GM19351 (cell line): ENCODE results near the gene EIF2B2.
"Not testable (repeated sequence)": the region's sequence is repeated elsewhere in the genome, so short reads cannot be mapped to it uniquely, and the experiment has no call there.

Source experiments
- ATAC-seq: cut with Tn5 transposase; IDR thresholded peaks from one replicate; pipeline ENCODE4 v1.9.1; 2021; ENCODE audit warnings: mild to moderate bottlenecking, moderate library complexity; ENCODE audit not compliant: unreplicated experiment

Gene EIF2B2

DNA sequence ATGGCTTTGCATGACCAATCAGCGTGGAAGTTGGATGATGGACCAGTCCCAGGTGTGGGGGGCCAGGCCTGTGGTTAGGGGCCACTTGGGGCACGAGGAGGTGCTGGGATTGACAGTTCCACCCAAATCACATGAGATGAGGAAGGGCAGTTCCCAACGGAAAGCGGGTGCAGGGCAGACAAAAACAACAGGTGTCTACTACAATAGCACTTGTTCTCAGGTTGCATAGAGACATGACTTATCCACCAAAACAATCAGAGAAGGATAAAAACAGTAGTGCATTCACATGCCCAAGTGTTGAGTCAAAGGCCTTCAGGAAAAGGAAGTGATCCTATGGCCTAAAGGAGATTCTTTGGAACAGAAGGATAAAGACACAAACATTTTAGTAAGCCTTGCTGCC, 14.6 kb upstream of the EIF2B2 start:
- ATAC-seq: no peak

DNA sequence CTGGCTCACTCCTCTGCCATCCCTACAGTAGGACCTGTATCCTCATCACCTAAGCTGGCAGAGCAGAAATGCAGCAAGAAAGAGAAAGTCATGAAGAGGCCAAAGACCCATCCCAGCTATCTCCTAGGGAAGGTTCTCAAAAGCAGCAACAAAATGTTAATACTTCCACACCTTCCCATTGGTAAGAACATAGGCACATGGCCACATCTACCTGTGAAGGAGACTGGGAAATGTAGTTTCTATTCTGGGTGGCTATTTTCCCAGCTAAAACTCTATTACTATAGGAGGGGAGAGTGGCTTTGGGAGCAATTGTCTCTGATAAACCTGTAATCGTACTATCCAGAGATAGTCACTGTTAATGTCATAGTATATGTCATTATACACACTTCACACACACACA, 13.7 kb upstream of the EIF2B2 start:
- no peak for ATAC-seq

DNA sequence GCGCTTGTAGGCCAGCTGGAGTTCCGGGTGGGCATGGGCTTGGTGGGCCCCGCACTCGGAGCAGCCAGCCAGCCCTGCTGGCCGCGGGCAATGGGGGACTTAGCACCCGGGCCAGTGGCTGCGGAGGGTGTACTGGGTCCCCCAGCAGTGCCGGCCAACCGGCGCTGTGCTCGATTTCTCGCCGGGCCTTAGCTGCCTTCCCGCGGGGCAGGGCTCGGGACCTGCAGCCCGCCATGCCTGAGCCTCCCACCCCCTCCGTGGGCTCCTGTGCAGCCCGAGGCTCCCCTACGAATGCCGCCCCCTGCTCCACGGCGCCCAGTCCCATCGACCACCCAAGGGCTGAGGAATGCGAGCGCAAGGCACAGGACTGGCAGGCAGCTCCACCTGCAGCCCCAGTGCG, 8.5 kb upstream of the EIF2B2 start:
- not testable (repeated sequence) for ATAC-seq

DNA sequence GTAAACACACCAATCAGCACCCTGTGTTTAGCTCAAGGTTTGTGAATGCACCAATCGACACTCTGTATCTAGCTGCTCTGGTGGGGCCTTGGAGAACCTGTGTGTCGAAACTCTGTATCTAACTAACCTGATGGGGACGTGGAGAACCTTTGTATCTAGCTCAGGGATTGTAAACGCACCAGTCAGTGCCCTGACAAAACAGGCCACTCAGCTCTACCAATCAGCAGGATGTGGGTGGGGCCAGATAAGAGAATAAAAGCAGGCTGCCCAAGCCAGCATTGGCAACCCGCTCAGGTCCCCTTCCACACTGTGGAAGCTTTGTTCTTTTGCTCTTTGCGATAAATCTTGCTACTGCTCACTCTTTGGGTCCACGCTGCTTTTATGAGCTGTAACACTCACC, 6.9 kb upstream of the EIF2B2 start:
- not testable (repeated sequence) for ATAC-seq

DNA sequence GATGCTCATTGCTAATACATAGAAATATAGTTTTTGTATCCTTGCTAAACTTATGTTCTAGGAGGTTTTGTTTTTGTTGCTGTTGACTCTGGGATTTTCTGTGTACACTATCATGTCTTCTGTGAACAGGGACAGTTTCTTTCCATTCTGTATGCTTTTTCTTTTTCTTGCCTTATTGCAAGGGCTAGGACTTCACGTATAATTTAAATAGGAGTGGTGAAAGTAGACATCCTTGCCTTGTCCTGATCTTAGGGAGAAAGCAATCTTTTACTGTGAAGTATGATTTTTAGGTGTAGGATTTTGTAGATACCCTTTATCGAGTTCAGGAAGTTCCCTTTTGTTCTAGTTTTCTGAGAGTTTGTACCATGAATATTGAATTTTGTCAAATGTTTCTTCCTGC, 1.5 kb upstream of the EIF2B2 start:
- ATAC-seq: no peak

DNA sequence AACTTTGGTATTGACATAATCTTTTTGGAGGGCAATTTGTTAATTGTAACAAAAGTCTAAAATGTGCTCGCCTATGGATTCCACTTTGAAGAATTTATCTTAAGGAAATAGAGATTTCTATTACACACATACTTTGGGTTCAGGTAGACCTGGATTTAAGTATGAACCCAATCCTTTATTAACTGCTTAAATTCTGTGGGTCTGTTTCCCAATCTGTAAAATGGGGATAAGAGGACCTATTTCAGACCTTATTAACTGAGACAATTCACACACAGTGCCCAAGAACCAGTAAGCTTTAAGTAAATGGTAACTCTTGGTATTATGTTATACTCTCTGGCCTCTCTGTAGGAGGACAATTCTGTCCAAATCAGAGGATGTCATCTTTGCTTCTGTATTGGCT, 822 bp upstream of the EIF2B2 start:
- ATAC-seq: no peak

DNA sequence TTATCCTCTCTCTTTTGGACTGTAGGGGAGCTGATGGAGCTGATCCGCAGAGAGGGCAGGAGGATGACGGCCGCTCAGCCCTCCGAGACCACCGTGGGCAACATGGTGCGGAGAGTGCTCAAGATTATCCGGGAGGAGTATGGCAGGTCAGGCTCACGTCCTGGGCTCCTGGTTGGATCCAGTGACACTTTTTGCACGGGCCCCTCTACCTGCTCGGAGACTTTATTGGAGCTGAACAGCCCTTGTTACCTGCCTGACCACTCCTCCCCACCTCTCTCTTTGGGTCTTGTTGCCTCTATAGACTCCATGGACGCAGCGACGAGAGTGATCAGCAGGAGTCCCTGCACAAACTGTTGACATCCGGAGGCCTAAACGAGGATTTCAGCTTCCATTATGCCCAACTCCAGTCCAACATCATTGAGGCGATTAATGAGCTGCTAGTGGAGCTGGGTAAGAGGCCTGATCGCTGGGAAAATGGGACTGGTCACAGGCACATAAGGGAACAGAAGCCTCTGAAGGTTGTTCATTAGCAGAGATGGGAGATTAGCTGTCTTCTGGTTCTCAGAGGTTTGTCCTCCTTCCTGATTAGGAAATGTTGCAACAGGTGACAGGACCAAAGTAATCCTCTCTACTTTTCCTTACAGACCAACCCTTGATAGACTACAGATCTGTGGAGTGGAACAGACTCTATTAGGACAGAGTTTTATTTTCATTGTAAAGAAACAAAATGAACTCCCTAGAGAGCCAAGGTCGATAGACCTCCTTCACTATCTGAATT, 718 bp downstream of the EIF2B2 start:
- ATAC-seq: no peak

DNA sequence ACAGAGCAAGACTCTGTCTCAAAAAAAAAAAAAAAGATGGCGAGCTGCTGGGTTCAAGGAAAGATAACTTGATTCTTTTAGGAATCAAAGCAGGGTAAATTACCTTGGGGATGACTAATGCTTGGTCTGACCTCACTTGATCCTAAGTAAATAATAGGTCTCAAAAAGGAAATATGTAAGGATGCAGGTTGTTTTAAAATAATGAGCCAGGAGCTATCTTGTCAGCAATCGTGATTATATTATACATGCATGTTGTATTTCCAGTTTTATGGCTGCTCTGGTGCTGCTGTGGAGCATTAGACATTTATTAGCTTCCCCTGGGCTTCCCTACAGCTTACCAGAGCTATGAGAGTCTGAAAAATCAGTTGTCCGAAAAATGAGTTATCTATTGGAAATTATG, 2.6 kb downstream of the EIF2B2 start:
- no peak for ATAC-seq

DNA sequence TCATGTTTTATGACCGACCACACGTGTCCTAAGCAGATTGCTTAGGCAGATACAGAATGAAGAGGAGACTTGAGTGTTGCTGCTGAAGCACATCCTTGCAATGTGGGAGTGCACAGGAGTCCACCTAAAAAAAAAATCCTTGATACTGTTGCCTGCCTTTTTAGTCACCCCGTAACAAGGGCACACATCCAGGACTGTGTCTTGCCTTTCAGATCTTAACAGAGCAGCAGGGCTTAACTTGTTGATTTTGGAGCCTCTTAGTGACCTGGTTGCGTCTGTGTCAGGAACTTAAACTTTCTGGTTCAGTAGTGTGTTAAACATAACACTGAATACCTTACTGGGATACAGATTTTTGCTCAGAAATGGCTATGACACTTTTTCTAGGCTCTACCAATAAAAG, 6.5 kb downstream of the EIF2B2 start:
- ATAC-seq: no peak

DNA sequence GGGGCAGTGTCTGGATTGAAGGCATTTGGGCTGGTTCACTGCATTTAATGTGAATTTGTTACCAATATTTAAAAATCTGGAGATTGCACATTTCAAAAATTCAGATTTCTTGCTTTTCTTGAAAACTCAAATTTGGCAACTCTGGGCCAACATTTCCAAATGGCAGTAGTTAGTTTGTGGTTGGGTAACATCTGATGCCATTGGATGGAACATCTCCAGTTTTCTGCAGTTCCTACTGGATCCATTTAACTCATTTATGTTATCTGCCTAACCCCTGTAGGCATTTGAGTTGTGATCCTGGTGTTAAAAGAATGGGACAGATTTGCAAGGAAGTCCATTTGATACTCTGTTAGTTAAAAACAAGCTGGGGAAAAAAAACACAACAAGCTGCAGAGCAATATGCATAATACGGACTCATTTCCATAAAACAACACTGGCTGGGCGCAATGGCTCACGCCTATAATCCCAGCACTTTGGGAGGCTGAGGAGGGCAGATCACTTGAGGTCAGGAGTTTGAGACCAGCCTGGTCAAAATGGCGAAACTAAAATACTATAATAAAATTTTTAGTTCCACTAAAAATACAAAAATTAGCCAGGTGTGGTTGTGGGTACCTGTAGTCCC, 7.9 kb downstream of the EIF2B2 start:
- no peak for ATAC-seq

DNA sequence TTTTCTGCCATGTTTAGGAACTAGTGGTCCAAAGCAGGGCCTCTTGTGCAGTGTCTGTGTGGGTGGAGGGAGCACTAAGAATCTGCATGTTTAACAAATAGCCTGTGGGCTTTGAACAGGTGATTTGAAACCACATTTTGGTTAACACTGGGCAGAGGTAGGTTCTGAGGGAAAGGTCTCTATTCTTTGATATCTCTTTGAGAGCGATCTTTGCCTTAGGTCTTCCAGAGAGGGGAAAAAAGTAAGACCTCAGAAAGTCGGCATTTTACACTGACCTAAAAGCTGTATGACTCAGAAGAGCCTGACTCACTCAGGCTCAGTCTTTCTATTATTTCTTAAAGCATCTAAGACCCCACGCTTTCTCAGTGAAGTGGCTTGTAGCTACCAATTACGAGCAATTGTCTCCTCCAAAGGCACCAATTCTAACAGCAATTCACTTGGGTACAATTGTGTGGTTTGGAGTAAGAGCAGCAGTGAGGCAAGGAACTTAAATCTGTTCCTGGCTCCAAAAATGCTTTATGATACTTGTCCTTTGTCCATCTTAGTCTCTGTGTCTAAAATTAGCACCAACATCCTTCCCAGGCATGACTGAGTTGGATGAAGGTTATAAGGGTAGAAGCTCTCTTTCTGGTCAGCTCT, 8.8 kb downstream of the EIF2B2 start:
- ATAC-seq: no peak

DNA sequence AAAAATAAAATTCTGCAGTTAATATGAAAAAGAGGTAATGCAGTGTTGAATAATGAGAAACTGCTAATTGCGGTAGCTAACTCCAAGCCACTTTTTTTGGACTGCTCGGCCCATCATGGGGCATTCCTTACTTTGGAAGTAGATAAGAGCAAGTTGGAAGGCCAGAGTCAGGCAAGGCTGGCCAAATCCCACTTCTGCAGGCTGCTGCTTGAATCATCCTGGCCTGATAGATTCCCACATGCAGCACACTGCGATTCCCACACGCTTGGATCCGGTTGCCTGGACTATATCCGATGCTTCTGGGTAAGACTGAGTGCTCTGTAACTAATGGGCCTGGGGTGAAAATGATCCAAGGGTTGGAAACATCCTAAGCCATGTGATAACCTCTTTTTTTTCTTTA, 10.6 kb downstream of the EIF2B2 start:
- ATAC-seq: no peak

DNA sequence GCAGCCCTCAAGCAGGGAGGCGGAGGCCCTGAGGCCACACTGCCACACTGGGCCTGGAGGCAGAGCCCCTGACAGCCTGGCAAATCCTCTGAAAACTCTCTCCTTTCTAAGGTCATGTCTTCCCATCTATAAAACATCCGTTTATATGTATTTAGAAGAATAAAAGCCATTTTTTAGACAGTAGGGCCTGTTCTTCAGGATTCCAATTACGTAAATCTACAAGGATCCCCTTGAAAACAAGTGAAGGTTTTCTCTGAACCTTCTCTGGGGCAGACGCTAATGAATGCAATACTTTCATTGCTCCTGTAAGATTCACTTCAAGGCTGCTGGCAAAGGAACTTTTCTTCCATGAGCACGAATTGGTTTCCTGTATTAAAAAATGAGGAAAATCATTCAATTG, 12.8 kb downstream of the EIF2B2 start:
- ATAC-seq: no peak

DNA sequence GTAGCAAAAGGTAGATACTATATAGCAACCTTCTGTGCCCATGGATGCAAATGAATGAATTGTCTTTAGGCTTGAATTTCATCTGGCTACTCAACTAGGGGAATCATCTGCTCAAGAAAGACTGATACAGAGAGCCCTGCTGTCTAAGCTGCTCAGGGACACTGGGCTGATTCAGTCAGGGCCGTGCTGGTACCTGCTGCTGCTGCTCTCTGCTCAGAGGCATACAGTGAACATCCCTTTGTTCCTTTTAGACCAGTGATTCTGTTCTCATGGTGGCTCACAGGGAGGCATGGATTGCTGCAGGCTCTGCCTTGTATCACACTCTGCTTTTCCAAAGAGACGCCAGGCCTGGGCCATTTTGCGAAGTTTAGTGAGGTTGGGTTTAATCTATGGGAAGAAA, 14.1 kb downstream of the EIF2B2 start:
- ATAC-seq: no peak

DNA sequence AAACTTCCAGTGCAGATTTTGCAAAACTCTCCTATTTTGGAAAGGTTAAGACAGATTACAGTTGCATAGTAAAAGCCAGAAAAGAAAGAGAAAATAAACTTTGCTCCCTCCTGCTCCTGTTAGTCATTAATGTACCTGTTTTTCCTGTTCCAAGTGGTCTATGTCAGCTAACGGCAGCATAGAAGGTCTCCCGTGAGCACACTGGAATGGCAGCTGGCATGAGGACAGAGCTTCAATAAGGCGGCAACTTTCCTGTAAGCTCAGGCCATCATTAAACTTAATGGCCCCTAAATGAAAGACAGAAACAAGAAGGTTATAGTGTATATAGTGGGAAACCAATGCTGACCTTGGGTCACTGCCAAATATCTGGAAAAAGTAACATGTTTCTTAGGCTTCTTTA, 16.0 kb downstream of the EIF2B2 start:
- no peak for ATAC-seq

DNA sequence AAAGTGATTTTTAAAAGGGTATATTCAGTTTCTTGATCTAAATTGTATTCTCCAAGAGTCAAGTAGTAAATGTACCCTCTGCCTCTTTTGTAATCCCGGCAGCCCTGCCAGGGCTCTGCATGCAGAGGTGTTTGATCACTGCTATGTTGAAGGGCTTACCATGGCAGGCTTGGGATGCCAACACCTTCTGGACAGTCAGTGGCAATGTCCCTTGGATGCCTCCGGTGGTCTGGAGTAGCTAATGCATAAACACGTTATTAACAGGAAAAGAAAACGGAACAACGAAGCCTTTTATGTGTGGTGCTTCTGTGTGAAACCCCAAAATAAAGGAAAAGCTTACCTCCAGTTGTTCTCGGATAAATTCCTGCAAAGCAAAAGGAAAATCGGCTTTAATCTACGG, 19.9 kb downstream of the EIF2B2 start:
- no peak for ATAC-seq

DNA sequence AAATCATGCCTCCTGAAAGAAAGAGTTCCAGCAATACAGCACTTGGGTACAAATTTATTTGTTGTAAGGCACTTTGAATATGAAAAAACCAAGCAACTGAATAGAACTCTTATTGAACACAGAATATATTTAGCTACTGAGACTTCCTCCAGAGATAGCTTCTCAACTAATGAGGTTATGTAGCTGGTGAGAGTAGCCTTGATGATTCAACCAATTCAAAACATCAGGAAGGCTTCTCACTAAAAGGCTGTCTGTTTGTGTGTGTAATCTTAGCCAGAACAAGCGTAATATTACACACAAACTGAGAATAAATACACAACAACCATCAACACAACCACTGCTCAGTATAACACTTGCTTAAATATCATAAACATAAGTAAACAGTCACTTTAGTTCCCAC, 20.4 kb downstream of the EIF2B2 start:
- ATAC-seq: no peak

DNA sequence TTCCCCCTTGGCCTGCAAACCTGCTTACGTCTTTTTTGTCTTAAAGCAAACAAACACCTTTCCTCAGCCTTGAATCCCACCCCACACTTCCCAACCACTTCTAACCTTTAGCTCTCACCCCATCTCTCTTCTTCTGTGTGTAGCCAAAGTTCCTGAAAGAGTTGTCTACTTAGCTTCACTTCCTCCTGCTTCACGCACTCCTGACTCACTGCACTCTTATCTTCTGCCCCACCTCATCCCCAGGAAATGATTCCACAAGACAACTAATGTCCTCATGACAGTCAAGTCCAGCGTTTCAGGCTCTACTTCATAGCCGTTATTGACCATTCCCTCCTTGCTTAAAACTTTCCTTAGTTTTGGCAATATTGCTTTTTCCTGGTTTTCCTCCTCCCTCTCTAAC, 22.4 kb downstream of the EIF2B2 start:
- no peak for ATAC-seq

DNA sequence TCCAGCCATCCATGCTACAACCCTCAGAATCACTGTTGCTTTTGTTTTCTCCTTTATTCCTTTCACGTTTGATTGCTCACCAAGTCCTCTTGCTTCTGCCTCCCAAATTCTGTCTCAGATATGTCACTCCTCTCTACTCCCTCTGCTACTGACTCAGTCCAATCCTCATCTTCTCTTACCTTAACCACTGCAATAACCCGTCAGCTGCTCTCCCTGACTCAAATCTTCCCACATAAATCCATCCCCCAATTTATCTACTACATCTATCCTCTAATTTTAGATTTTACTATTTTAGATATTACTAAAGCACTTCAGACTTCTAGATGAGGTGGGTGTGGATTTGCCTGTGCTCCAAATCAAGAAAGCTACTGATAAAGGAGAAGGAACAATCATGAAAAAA, 23.2 kb downstream of the EIF2B2 start:
- no peak for ATAC-seq

DNA sequence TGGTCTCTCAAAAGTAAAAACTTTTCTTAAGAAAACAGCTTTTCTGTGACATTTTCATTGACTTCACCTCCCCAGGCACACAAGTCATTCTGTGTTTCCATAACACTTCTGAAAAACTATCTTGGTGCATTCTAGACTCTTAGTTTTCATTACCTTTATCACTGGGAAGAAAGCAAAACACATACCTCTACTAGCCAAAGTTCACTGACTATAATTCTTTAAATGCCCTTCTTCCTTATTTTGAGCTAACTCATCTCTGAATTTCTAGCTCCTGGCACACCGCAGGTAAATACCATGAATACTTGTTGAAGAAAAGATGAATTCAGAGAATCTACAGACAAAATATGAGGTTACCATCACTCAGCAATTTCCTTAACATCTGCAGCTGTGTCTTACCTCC, 27.4 kb downstream of the EIF2B2 start:
- ATAC-seq: no peak

DNA sequence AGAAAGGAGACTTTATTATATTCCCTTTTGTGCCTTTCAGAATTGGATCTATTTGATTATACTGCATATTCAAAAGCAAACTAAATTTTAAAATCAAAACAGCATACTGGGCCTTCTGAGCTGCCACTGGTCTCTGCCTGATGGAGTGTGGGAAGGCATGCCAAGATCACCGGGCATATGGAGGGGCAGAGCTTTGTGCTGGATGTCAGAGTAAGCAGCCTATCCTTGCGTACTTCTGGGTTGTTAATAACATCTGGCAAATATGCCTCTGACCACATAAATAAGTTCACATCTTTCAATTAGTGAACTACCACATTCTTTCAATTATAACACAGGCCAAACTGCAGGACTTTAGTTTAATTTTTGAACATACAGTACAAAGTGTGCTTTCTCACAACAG, 30.2 kb downstream of the EIF2B2 start:
- no peak for ATAC-seq

DNA sequence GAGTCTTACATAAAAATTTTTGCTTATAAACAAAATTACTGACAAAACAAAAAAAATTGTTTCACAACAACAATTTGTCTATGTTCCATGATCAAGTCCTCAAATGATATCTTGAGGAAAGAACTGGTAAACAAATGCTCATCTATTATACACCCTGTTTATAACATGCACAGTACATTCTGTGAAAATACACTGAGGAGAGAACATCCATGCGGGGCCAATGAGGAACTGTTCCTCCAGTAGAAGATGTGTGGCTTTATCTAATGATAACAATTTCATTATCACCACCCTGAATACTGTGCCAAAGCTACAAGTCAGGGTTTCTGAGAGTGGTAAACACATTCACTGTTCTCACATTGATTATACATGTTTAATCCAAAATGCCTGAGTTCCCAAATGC, 37.8 kb downstream of the EIF2B2 start:
- ATAC-seq: no peak
